Heart right ventricle (tissue), 16 donors: ENCODE results near the gene LARP4B. TPM values are rescaled to one million over a fixed set of nuclear protein-coding genes. Genes with fewer than 3 reads are reported as not detected.

ENCODE experiments used
- ATAC-seq, 8 donors: fragments of 200-7000 bp; cut with Tn5 transposase; one replicate each; pipeline ENCODE4 v1.9.1; 2020; ENCODE audit warnings: mild to moderate bottlenecking in 8 of 8, moderate library complexity in 8 of 8, moderate number of reproducible peaks in 1 of 8
- DNase-seq, 2 donors: peaks; one replicate each; pipeline ENCODE4 v3.0.0-alpha.2; 2020
- H3K27ac ChIP-seq, 10 donors: fragments of 200-600 bp; sonication (generic) in 2 of 10; one replicate each; pipeline versions ENCODE4 v1.5.0 to v1.8.0; 2020 to 2022; ENCODE audit warnings: mild to moderate bottlenecking in 3 of 10
- H3K27me3 ChIP-seq, 7 donors: fragments of 200-600 bp; one replicate each; pipeline ENCODE4 v1.8.0; 2021 to 2022; ENCODE audit warnings: mild to moderate bottlenecking in 2 of 7
- H3K36me3 ChIP-seq, 9 donors: fragments of 200-600 bp; sonication (generic) in 1 of 9; one replicate each; pipeline versions ENCODE4 v1.5.0 to v1.8.0; 2020 to 2022; ENCODE audit warnings: mild to moderate bottlenecking in 2 of 9
- H3K4me1 ChIP-seq, 9 donors: fragments of 200-600 bp; sonication (generic) in 1 of 9; one replicate each; pipeline versions ENCODE4 v1.5.0 to v1.8.0; 2020 to 2022; ENCODE audit warnings: mild to moderate bottlenecking in 4 of 9
- H3K4me3 ChIP-seq, 10 donors: fragments of 200-600 bp; sonication (generic) in 2 of 10; one replicate each; pipeline versions ENCODE4 v1.5.0 to v1.8.0; 2020 to 2022; ENCODE audit warnings: mild to moderate bottlenecking in 7 of 10, moderate library complexity in 2 of 10
- H3K9me3 ChIP-seq, 11 donors: fragments of 200-600 bp in 10 of 11; sonication (generic) in 2 of 11; one replicate each; pipeline versions ENCODE4 v1.5.0 to v1.8.0; 2013 to 2022; ENCODE audit warnings: mild to moderate bottlenecking in 2 of 11, control low read depth in 1 of 11, moderate library complexity in 1 of 11
- WGBS, 2 donors: extraction: QIAGEN DNeasy Blood & Tissue Kit; methylation state at CpG; one replicate each; pipeline ENCODE4 v1.1.7; 2013; ENCODE audit warnings: inconsistent platforms in 1 of 2; 5-methylcytosine and 5-hydroxymethylcytosine counted together
- intact Hi-C, 10 donors: fragments of 100-400 bp; cut with DNase I; formaldehyde crosslinking; loops; one replicate each; pipeline versions ENCODE4 v1.11.1 to v1.14.2; 2022
- polyA plus RNA-seq, 2 donors: library from polyadenylated mRNA; stranded (reverse); fragments of 200-250 nt; gene quantifications; one replicate each; pipeline ENCODE4 v1.2.3, GENCODE V29; 2013
- total RNA-seq, 10 donors: library from RNA; stranded (reverse); fragmentation: NEBNext Ultra II Directional in 3 of 10; extraction: Animal tissue kit (Norgen Biotek cat#: 25700) in 3 of 10; gene quantifications; one replicate each; pipeline versions ENCODE4 v1.2.1 to v1.2.4, GENCODE V29; 2021 to 2023
- TF ChIP-seq, protein P1 (sequence below), 9 donors: fragments of 200-600 bp; sonication (generic) in 2 of 9; IDR thresholded peaks; one replicate each; pipeline versions ENCODE4 v1.5.0 to v1.8.0; 2021 to 2022; ENCODE audit warnings: antibody characterized with exemption in 9 of 9, mild to moderate bottlenecking in 5 of 9, moderate library complexity in 1 of 9
- donor health status: Arrhythmogenic right ventricular cardiomyopathy.
- donor health status: ischemic (EF 13 %, LVEDD 7.1; RV severe dilation, severe dysfunction).
- donor health status: healthy with polysubstance abuse.
- donor health status: DM: no; HTN: yes; CAD: no.
- donor health status: DM: no; HTN: no; CAD: no.
- donor health status: ischemic (EF 25% LVEDD 6.9; RV normal size, moderate dysfunction).
- donor health status: ischemic (EF 25% LVEDD 5.7; RV mildly dilated, moderate dysfunction).
- donor health status: healthy.
- donor health status: DM: yes; HTN: yes; CAD: no.
- donor health status: Ischemic cardiomyopathy.
- donor health status: ischemic (EF 35%, LVEDD 5.7; RV mildly dilated, moderate dysfunction).
- donor health status: nonischemic (EF 11% LVEDD 7.7; RV severe dilation, severe dysfunction).
- donor health status: DM: yes; HTN: yes; CAD: no.
- donor health status: PGD.
- donor health status: ischemic (EF 29% LVEDD 5.4; RV normal size, mild dysfunction).
- donor health status: nonischemic (EF 23%, LVEDD 6.1; RV moderate dilation, normal function).

The LARP4B gene
- total and polyA plus RNA-seq, 12 donors: 10.6 to 82.6 (median 61.9) TPM

DNA sequence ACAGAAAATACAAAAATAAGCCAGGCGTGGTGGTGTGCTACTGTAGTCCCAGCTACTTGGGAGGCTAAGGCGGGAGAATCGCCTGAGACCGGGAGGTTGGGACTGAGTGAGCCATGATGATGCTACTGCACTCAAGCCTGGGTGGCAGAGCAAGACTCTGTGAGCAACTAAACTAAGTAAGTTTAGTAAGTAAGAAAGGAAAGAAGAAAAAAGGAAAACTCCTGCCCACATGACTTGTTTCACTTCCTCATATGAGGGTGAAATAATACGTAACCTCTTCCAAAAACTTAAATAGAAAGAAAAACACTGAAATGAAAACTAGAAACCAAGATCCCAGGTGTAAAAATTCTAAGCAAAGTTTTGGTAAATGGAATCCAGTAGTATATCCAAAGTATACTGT, 79.6 kb downstream of the LARP4B start:
- TF ChIP-seq, protein P1, sequence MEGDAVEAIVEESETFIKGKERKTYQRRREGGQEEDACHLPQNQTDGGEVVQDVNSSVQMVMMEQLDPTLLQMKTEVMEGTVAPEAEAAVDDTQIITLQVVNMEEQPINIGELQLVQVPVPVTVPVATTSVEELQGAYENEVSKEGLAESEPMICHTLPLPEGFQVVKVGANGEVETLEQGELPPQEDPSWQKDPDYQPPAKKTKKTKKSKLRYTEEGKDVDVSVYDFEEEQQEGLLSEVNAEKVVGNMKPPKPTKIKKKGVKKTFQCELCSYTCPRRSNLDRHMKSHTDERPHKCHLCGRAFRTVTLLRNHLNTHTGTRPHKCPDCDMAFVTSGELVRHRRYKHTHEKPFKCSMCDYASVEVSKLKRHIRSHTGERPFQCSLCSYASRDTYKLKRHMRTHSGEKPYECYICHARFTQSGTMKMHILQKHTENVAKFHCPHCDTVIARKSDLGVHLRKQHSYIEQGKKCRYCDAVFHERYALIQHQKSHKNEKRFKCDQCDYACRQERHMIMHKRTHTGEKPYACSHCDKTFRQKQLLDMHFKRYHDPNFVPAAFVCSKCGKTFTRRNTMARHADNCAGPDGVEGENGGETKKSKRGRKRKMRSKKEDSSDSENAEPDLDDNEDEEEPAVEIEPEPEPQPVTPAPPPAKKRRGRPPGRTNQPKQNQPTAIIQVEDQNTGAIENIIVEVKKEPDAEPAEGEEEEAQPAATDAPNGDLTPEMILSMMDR (IDR thresholded peaks at IDR 0.05): no peak

DNA sequence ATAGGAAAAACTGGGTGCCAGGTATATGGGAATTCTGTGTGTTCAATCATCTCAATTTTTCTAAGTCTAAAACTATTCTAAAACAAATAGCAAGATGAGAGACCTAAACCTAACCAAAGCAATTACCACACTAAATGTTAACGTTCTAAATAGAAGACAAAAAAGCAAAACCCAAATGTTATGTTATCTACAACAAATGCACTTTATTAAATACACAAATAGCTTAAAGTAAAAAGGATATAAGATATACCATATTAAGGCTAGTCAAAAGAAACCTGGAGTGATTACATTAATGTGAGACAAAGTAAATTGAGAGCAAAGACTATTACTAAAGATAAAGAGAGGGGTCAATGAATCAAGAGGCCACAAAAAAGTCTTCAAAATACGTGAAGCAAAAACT, 81.4 kb downstream of the LARP4B start:
- Histone ChIP-seq H3K4me1 (peaks cover 0 to 29% (median 20%) of the 10 kb centered on the region in 9 donors), H3K36me3 (peaks cover 0 to 70% (median 5%) of the 10 kb centered on the region in 9 donors), H3K27ac (no peak overlapping the region), H3K27me3 (no peaks in the 10 kb centered on the region), H3K4me3 (no peak overlapping the region), H3K9me3 (peaks cover 0 to 19% (median 8%) of the 10 kb centered on the region in 11 donors)
- DNase-seq: no peak
- intact Hi-C loops: loop anchor here in 1 of 10 donors (10.0 kb wide), 1 partner anchor 135 kb away; the partner anchor contains the start of gene GTPBP4
- no peak for ATAC-seq
- 97% methylated on average over 2 of the region's 2 CpGs for WGBS, 2 donors
- TF ChIP-seq, protein P1 (IDR thresholded peaks at IDR 0.05): no peak

More for the DNA sequence above, 79.6 kb downstream of the LARP4B start:
- Histone ChIP-seq H3K4me1 (peaks cover 0 to 28% (median 12%) of the 10 kb centered on the region in 9 donors), H3K9me3 (peaks cover 0 to 19% (median 8%) of the 10 kb centered on the region in 11 donors), H3K36me3 (peaks cover 0 to 80% (median 5%) of the 10 kb centered on the region in 9 donors), H3K4me3 (no peak overlapping the region), H3K27ac (no peak overlapping the region), H3K27me3 (no peaks in the 10 kb centered on the region)
- intact Hi-C loops: loop anchor here in 1 of 10 donors (10.0 kb wide), 1 partner anchor 133 kb away; the partner anchor contains the start of gene GTPBP4
- 96 to 97% methylated on average over 5 of the region's 5 CpGs for WGBS, 2 donors
- no peak for ATAC-seq
- no peak for DNase-seq

DNA sequence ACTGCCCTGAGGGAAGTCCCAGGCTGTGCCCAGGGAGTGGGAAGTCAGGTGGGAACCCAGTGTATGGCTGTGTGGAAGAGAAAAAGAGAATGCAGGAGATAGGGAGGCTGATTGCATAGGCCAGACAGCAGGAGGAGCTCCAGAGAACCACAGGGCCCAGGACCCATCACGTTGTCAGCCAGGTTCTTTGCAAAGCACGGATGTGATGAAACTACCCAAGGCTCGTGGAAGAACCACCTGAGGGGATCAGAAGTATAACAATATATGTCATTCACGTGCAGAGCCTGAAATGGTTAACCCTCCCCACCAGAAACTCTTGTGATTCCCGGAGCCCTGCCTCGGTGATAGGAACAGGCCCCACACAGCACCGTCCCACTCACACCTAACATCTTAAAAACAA, 83.6 kb downstream of the LARP4B start:
- TF ChIP-seq, protein P1 (IDR thresholded peaks at IDR 0.05): peak in 2 of 9 donors; percentile 13 to 18
- Histone ChIP-seq H3K9me3 (peaks cover 0 to 19% (median 8%) of the 10 kb centered on the region in 11 donors), H3K4me3 (no peak overlapping the region), H3K4me1 (peaks cover 0 to 41% (median 20%) of the 10 kb centered on the region in 9 donors), H3K27me3 (no peaks in the 10 kb centered on the region), H3K27ac (no peak overlapping the region), H3K36me3 (peaks cover 0 to 66% (median 13%) of the 10 kb centered on the region in 9 donors)
- intact Hi-C loops: loop anchor here in 3 of 10 donors (10.0 kb wide), 1 partner anchor 137 kb away; the partner anchor contains the start of gene GTPBP4 (in 3 of the 3)
- peak in 3 of 8 donors; percentile 12 to 73 (median 47) for ATAC-seq
- WGBS, 2 donors: 57 to 70% methylated on average over 7 of the region's 7 CpGs
- no peak for DNase-seq

DNA sequence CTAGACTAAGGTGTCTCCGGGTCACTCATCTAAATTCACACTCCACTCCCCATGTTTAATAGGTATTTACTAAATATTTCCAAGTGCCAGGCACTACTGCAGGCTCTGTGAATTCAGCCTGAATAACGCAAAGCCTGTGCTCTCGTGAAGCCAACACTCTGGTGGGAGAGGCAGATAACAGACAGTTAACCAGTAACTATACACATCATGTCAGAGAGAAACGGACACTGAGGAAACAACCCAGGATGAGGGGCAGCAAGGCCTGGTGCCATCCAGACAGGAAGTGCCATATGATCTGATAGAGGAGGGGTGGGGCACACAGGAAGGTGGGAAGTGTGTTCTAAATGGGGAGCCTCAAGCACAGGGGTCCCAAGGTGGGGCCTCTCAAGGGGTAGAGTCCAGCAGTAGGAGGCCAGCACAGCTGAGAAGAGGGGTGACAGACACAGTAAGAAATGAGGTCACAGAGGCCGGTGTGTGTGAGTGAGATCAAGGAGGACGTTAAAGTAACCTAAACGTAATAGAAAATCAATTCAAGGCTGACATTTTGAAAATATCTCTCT, 85.3 kb downstream of the LARP4B start:
- DNase-seq (no peak), ATAC-seq (peak in 2 of 8 donors; percentile 11)
- no peak overlapping the region for H3K4me3 ChIP-seq
- H3K9me3 ChIP-seq: peaks cover 0 to 19% (median 8%) of the 10 kb centered on the region in 11 donors
- intact Hi-C loops: loop anchor here in 3 of 10 donors (10.0 kb wide), 1 partner anchor 139 kb away; the partner anchor contains the start of gene GTPBP4 (in 3 of the 3)
- TF ChIP-seq, protein P1 (IDR thresholded peaks at IDR 0.05): no peak
- peak overlapping the region in 1 of 10 donors; percentile 2 for H3K27ac ChIP-seq
- peaks cover 0 to 75% (median 20%) of the 10 kb centered on the region in 9 donors for H3K36me3 ChIP-seq
- H3K27me3 ChIP-seq: no peaks in the 10 kb centered on the region
- 75 to 76% methylated on average over 7 of the region's 7 CpGs for WGBS, 2 donors
- H3K4me1 ChIP-seq: peaks cover 0 to 41% (median 20%) of the 10 kb centered on the region in 9 donors
